H1 (cell line): ENCODE measurements around the gene CACNA1C. TPM values are rescaled to one million over a fixed set of nuclear protein-coding genes. Genes with fewer than 3 reads are reported as not detected.
A peak's percentile ranks its signal among the peaks of the same experiment; 100 is the strongest.

Experiments used
- BACH1 ChIP-seq: IDR thresholded peaks from 2 replicates; pipeline ENCODE4 v1.6.1; 2012; ENCODE audit warnings: low read length, improper control_type of control experiment
- BRCA1 ChIP-seq: IDR thresholded peaks from 2 replicates; pipeline ENCODE4 v1.6.1; 2012; ENCODE audit warnings: low read depth, low read length, improper control_type of control experiment
- CBX8 ChIP-seq: fragments of 300-800, 300-1000 bp; sonication (generic); IDR thresholded peaks from 2 replicates; pipeline ENCODE4 v1.7.1; 2016; ENCODE audit warnings: low read depth, low read length, borderline replicate concordance
- CEBPB ChIP-seq: IDR thresholded peaks from 2 replicates; pipeline ENCODE4 v1.6.1; 2012; ENCODE audit warnings: low read depth, low read length
- CHD1 ChIP-seq: IDR thresholded peaks from 2 replicates; pipeline ENCODE4 v1.6.1; 2012; ENCODE audit warnings: low read depth, low read length, improper control_type of control experiment
- CREB1 ChIP-seq: IDR thresholded peaks from 2 replicates; pipeline ENCODE4 v1.6.1; 2012; ENCODE audit warnings: inconsistent platforms
- HDAC6 ChIP-seq: IDR thresholded peaks from one replicate; pipeline ENCODE4 v1.7.1; 2012; ENCODE audit warnings: low read depth, mild to moderate bottlenecking, inconsistent platforms, low read length, moderate library complexity
- KDM1A ChIP-seq: fragments of 200-600, 300-600 bp; sonication (generic); IDR thresholded peaks from 2 replicates; pipeline ENCODE4 v1.7.1; 2016; ENCODE audit warnings: mild to moderate bottlenecking, low read length, borderline replicate concordance
- KDM4A ChIP-seq: IDR thresholded peaks from one replicate; pipeline ENCODE4 v1.7.1; 2012; ENCODE audit warnings: low read depth, mild to moderate bottlenecking, moderate library complexity, low read length, inconsistent platforms; ENCODE audit not compliant: severe bottlenecking
- MAFK ChIP-seq: IDR thresholded peaks from 2 replicates; pipeline ENCODE4 v1.6.1; 2012; ENCODE audit warnings: low read depth, mild to moderate bottlenecking, improper control_type of control experiment, low read length
- NANOG ChIP-seq: IDR thresholded peaks from 2 replicates; pipeline ENCODE4 v1.6.1; 2011; ENCODE audit warnings: low read length, low read depth, mild to moderate bottlenecking, inconsistent platforms; ENCODE audit not compliant: insufficient read depth, poor library complexity, severe bottlenecking
- POLR2A ChIP-seq, 2 experiments: IDR thresholded peaks; 1 replicate in 1 of 2; 2 replicates in 1 of 2; pipeline ENCODE4 v1.6.1; 2011; ENCODE audit warnings: low read depth in 2 of 2, low read length in 2 of 2, mild to moderate bottlenecking in 2 of 2; ENCODE audit errors: control extremely low read depth in 1 of 2
- POU5F1 ChIP-seq: IDR thresholded peaks from 2 replicates; pipeline ENCODE4 v1.6.1; 2011; ENCODE audit warnings: low read depth, mild to moderate bottlenecking, low read length, moderate library complexity
- RNF2 ChIP-seq: fragments of 200-900, 300-1000 bp; sonication (generic); IDR thresholded peaks from 2 replicates; pipeline ENCODE4 v1.7.1; 2016; ENCODE audit warnings: borderline replicate concordance, low read depth, mild to moderate bottlenecking, antibody characterized with exemption, low read length; ENCODE audit not compliant: poor library complexity, severe bottlenecking; ENCODE audit errors: missing control alignments
- SAP30 ChIP-seq: fragments of 300-600 bp; sonication (generic); IDR thresholded peaks from 2 replicates; pipeline ENCODE4 v1.7.1; 2012; ENCODE audit warnings: low read length, moderate library complexity, mild to moderate bottlenecking, inconsistent platforms; ENCODE audit not compliant: insufficient read depth, insufficient replicate concordance
- SIN3A ChIP-seq, 2 experiments: IDR thresholded peaks in 1 of 2; conservative IDR thresholded peaks in 1 of 2; 2 replicates each; pipeline ENCODE4 v1.6.1; 2011 to 2012; ENCODE audit warnings: low read length in 2 of 2, improper control_type of control experiment in 1 of 2, low read depth in 1 of 2, mild to moderate bottlenecking in 1 of 2
- TAF1 ChIP-seq: IDR thresholded peaks from 2 replicates; pipeline ENCODE4 v1.6.1; 2011; ENCODE audit warnings: mild to moderate bottlenecking, low read depth, low read length
- TBP ChIP-seq: IDR thresholded peaks from 2 replicates; pipeline ENCODE4 v1.6.1; 2011; ENCODE audit warnings: low read depth, low read length, improper control_type of control experiment
- YY1 ChIP-seq: IDR thresholded peaks from 2 replicates; pipeline ENCODE4 v1.6.1; 2011; ENCODE audit warnings: low read depth, mild to moderate bottlenecking, low read length
- polyA plus RNA-seq, 7 experiments: library from polyadenylated mRNA; depleted of rRNA in 3 of 7; stranded (reverse) in 5 of 7; unstranded in 2 of 7; fragments of >200 nt in 5 of 7; fragments of 200-250 nt in 2 of 7; gene quantifications; 1 replicate in 5 of 7; 2 replicates in 1 of 7; 4 replicates in 1 of 7; pipeline versions ENCODE4 v1.2.1 to v1.2.3, GENCODE V29; 2011 to 2013; ENCODE audit warnings: missing spikeins in 2 of 7, mixed read lengths in 2 of 7
- total RNA-seq: library from RNA; stranded (reverse); fragmentation: NEBNext Ultra II Directional; extraction: Animal tissue kit (Norgen Biotek cat#: 25700); gene quantifications from 2 replicates; pipeline ENCODE4 v1.2.1, GENCODE V29; 2021
- TF ChIP-seq, protein P1 (sequence below): IDR thresholded peaks from 2 replicates; pipeline ENCODE4 v1.6.1; 2011; ENCODE audit warnings: low read length, improper control_type of control experiment

Gene CACNA1C
- total and polyA plus RNA-seq, 2 of the 8 experiments (the other 6 are each of a cell fraction or from before 2014, with no cell fraction given): 1.3 TPM

DNA sequence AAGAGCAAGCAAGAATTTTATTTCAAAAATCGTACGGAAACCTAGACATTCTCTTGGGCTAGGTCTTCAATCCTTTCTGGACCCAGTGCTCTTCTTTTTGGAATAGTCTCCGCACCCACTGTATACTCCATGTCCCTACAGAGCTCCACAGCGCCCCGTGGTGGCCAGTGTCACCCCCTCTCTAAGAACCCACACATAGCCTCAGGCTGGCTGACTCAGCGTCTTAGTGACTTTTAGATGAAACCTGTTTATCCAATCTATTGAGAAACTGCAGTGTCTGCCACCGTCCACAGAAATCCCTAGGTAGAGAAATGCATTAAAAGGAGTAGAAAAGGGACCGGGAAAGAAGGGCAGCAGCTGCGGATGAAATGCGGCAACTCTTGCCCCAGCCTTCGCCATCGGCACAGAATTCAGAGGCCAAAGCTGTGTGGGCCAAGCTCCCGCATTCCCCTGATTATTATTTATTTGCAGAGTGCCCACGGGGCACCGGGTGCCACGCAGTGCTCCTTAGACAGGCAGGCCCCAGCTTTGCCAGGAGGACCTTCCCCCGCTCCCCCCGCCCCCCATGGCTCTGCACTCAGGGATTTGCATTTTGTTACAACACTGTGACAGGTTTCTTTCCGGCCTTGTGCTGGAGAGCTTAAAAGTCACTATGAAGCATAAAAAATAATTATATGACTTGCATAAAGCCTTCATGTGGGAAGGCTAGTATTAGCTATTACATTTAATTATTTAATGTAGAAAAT, 571.9 kb downstream of the CACNA1C start (continued):
- peak; percentile 30; the same call in 1 of the 2 replicates for TF ChIP-seq CREB1
- no peak for TF ChIP-seq TAF1
- TF ChIP-seq YY1: no peak
- TF ChIP-seq, protein P1, sequence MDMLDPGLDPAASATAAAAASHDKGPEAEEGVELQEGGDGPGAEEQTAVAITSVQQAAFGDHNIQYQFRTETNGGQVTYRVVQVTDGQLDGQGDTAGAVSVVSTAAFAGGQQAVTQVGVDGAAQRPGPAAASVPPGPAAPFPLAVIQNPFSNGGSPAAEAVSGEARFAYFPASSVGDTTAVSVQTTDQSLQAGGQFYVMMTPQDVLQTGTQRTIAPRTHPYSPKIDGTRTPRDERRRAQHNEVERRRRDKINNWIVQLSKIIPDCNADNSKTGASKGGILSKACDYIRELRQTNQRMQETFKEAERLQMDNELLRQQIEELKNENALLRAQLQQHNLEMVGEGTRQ: no peak
- TF ChIP-seq TBP: no peak
- TF ChIP-seq KDM1A: no peak
- TF ChIP-seq SAP30: no peak
- no peak for TF ChIP-seq CEBPB
- TF ChIP-seq POU5F1: no peak
- no peak for TF ChIP-seq SIN3A (conservative IDR thresholded peaks at IDR 0.05 in 1 of 2, IDR thresholded peaks at IDR 0.05 in 1 of 2; ENCODE audit: low read depth in 1 of 2, low read length in 2 of 2)
- TF ChIP-seq NANOG: no peak
- TF ChIP-seq BACH1: peak; percentile 92
- no peak for TF ChIP-seq POLR2A (IDR thresholded peaks at IDR 0.05; ENCODE audit: control extremely low read depth in 1 of 2, low read depth in 2 of 2, low read length in 2 of 2)
- no peak for TF ChIP-seq RNF2
- TF ChIP-seq CHD1: no peak
- TF ChIP-seq MAFK: peak; percentile 94
- TF ChIP-seq BRCA1: no peak
- no peak for TF ChIP-seq KDM4A
- TF ChIP-seq CBX8: no peak
- TF ChIP-seq HDAC6: no peak
